ENCODE data around the gene ARHGAP12. TPM values are rescaled to one million over a fixed set of nuclear protein-coding genes. Genes with fewer than 3 reads are reported as not detected.
"Not testable (repeated sequence)": the region's sequence is repeated elsewhere in the genome, so short reads cannot be mapped to it uniquely, and the experiment has no call there.

ARHGAP12 gene
- total RNA-seq, 1 donor from 2014 or later = 30.4 TPM

- no peak for TF ChIP-seq CTCF (conservative IDR thresholded peaks at IDR 0.05)
- Mint-ChIP-seq H3K4me1 (ENCODE audit: unreplicated experiment) (peaks cover 2% of the 10 kb centered on the region), H3K27ac (no peak overlapping the region), H3K9me3 (peaks cover 10% of the 10 kb centered on the region), H3K36me3 (peaks cover 47% of the 10 kb centered on the region), H3K27me3 (no peaks in the 10 kb centered on the region), H3K4me3 (no peak overlapping the region)
- DNase-seq (ENCODE audit: extremely low spot score, unreplicated experiment) = no peak
Observed at GRCh38 chr10:31902625-31903024, 26.0 kb downstream of the ARHGAP12 start.

DNA sequence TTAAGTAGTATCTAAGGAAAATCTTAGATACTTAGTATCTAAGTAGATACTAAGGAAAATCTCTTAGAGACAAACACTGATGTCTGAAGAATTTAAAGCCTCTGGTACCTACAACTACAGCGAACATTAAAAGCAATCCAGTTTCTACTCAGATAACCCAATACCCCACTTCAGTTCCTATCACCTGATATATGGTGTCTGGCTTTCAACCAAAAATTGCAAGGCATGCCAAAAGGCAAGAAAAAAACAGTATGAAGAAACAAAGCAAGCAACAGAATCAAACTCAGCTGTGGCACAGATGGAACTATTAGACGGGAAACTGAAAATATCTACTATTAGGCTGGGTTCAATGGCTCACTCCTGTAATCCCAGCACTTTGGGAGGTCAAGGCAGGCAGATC is 31.1 kb downstream of the ARHGAP12 start:
- no peak for DNase-seq (ENCODE audit: extremely low spot score, unreplicated experiment)
- no peak for TF ChIP-seq CTCF (conservative IDR thresholded peaks at IDR 0.05)
- Mint-ChIP-seq H3K4me1 (ENCODE audit: unreplicated experiment) (peaks cover 14% of the 10 kb centered on the region), H3K9me3 (peaks cover 13% of the 10 kb centered on the region), H3K36me3 (peaks cover 25% of the 10 kb centered on the region), H3K27me3 (no peaks in the 10 kb centered on the region), H3K27ac (no peak overlapping the region), H3K4me3 (no peak overlapping the region)

GRCh38 chr10:31896968-31897384 is 31.7 kb downstream of the ARHGAP12 start:
- Mint-ChIP-seq H3K9me3 (peaks cover 13% of the 10 kb centered on the region), H3K36me3 (peaks cover 25% of the 10 kb centered on the region), H3K27me3 (no peaks in the 10 kb centered on the region), H3K27ac (peak overlapping the region; percentile 49), H3K4me1 (ENCODE audit: unreplicated experiment) (peaks cover 14% of the 10 kb centered on the region), H3K4me3 (no peak overlapping the region)
- DNase-seq (ENCODE audit: extremely low spot score, unreplicated experiment) = no peak
- TF ChIP-seq CTCF (conservative IDR thresholded peaks at IDR 0.05) = no peak

DNA sequence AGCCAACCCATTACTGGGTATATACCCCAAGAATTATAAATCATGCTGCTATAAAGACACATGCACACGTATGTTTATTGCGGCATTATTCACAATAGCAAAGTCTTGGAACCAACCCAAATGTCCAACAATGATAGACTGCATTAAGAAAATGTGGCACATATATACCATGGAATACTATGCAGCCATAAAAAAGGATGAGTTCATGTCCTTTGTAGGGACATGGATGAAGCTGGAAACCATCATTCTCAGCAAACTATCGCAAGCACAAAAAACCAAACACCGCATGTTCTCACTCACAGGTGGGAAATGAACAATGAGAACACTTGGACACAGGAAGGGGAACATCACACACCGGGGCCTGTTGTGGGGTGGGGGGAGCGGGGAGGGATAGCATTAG is 32.9 kb downstream of the ARHGAP12 start:
- not testable (repeated sequence) for DNase-seq (ENCODE audit: extremely low spot score, unreplicated experiment); H3K4me3 Mint-ChIP-seq; H3K27me3 Mint-ChIP-seq; H3K9me3 Mint-ChIP-seq; H3K27ac Mint-ChIP-seq
- Mint-ChIP-seq H3K36me3 (peaks cover 27% of the 10 kb centered on the region), H3K4me1 (ENCODE audit: unreplicated experiment) (peaks cover 14% of the 10 kb centered on the region)

- H3K27me3 Mint-ChIP-seq = no peaks in the 10 kb centered on the region
- no peak for TF ChIP-seq CTCF (conservative IDR thresholded peaks at IDR 0.05)
- no peak overlapping the region for H3K4me3 Mint-ChIP-seq
- peak overlapping the region; percentile 12 for H3K27ac Mint-ChIP-seq
- H3K4me1 Mint-ChIP-seq (ENCODE audit: unreplicated experiment) = peaks cover 14% of the 10 kb centered on the region
- no peaks in the 10 kb centered on the region for H3K9me3 Mint-ChIP-seq
- DNase-seq (ENCODE audit: extremely low spot score, unreplicated experiment) = no peak
- H3K36me3 Mint-ChIP-seq = peaks cover 24% of the 10 kb centered on the region
Observed at GRCh38 chr10:31888442-31888841, 40.2 kb downstream of the ARHGAP12 start.

DNA sequence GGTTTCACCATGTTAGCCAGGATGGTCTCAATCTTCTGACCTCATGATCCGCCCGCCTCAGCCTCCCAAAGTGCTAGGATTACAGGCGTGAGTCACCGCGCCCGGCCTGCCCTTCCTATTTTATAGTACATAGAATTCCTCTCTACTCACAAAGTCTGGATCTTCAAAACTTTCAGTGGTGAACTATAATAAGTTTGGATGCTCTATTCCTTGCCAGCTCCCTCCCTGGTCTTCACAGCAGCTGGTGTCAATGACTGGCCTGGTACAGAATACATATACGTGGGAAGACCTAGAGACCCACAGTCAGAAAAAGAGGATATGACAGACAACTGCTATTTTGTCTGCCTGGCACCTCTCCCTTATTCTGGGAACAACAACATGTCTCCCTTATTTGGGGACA is 40.8 kb downstream of the ARHGAP12 start:
- TF ChIP-seq CTCF (conservative IDR thresholded peaks at IDR 0.05) = no peak
- H3K4me3 Mint-ChIP-seq = no peak overlapping the region
- no peaks in the 10 kb centered on the region for H3K9me3 Mint-ChIP-seq
- no peaks in the 10 kb centered on the region for H3K27me3 Mint-ChIP-seq
- no peak for DNase-seq (ENCODE audit: extremely low spot score, unreplicated experiment)
- peaks cover 14% of the 10 kb centered on the region for H3K4me1 Mint-ChIP-seq (ENCODE audit: unreplicated experiment)
- peaks cover 27% of the 10 kb centered on the region for H3K36me3 Mint-ChIP-seq
- peak overlapping the region; percentile 12 for H3K27ac Mint-ChIP-seq
